Measurements from ENCODE around the gene ARL2BP. TPM values are rescaled to one million over a fixed set of nuclear protein-coding genes. Genes with fewer than 3 reads are reported as not detected.

The ARL2BP gene
- total RNA-seq, 2 experiments from 2014 or later: 26.6 to 31.2 TPM

GRCh38 chr16:57283959-57284208 is 38.8 kb downstream of the ARL2BP start:
- Histone ChIP-seq H3K4me2 (ENCODE audit: low read length) (no peak overlapping the region), H3K4me3 (ENCODE audit: low read depth, low read length, poor library complexity, severe bottlenecking) (no peak overlapping the region)
- CTCF ChIA-PET (ENCODE audit: unreplicated experiment): no interaction called here

GRCh38 chr16:57284209-57284951 is 39.3 kb downstream of the ARL2BP start, which contains the start of gene PLLP:
TSS of gene PLLP (minus strand) at chr16:57284672. CDS start at chr16:57284540, 132 bp downstream.
- Histone ChIP-seq H3K9me2 (ENCODE audit: insufficient read depth, low read length) (no peaks in the 10 kb centered on the region), H2AFZ (ENCODE audit: low read length) (no peak within 1 kb of the TSS), H3K27ac (ENCODE audit: low read depth, low read length, poor library complexity, severe bottlenecking) (no peak within 1 kb of the TSS), H3K36me3 (ENCODE audit: insufficient read depth, low read length) (no peaks in the 10 kb centered on the region), H4K20me1 (ENCODE audit: insufficient read depth, low read length) (no peaks in the 10 kb centered on the region), H3K79me2 (ENCODE audit: insufficient read depth, low read depth, low read length) (no peaks in the 10 kb centered on the region), H3K4me3 (ENCODE audit: low read depth, low read length, poor library complexity, severe bottlenecking) (peak within 1 kb of the TSS; percentile 57), H3K9me3 (ENCODE audit: low read length) (no peaks in the 10 kb centered on the region), H3K4me1 (ENCODE audit: insufficient read depth, low read length, poor library complexity, severe bottlenecking) (no peaks in the 10 kb centered on the region), H3K4me2 (ENCODE audit: low read length) (peak within 1 kb of the TSS; percentile 62)
- CTCF ChIA-PET (ENCODE audit: unreplicated experiment): no interaction called here
- DNase-seq (ENCODE audit: low spot score): no peak
- intact Hi-C loops (cut with micrococcal nuclease; ENCODE audit: unreplicated experiment): no loop called here
- no peak for TF ChIP-seq EZH2phosphoT487 (IDR thresholded peaks at IDR 0.05; ENCODE audit: borderline replicate concordance, low read depth, low read length)
- TF ChIP-seq CTCF (conservative IDR thresholded peaks at IDR 0.05; ENCODE audit: low read length): no peak
- POLR2A ChIA-PET: interaction anchor here (0.6 kb wide), 1 partner anchor 8 kb away, joined by 5 read pairs; no protein-coding TSS in a partner anchor
- no TSS peak for BruUV-seq (replicated peaks)

More at GRCh38 chr16:57283959-57284208, 38.8 kb downstream of the ARL2BP start:
- Histone ChIP-seq H3K79me2 (ENCODE audit: insufficient read depth, low read depth, low read length) (no peaks in the 10 kb centered on the region), H3K27ac (ENCODE audit: low read depth, low read length, poor library complexity, severe bottlenecking) (no peak overlapping the region), H3K36me3 (ENCODE audit: insufficient read depth, low read length) (no peaks in the 10 kb centered on the region), H3K9me2 (ENCODE audit: insufficient read depth, low read length) (no peaks in the 10 kb centered on the region), H3K9me3 (ENCODE audit: low read length) (no peaks in the 10 kb centered on the region), H3K4me1 (ENCODE audit: insufficient read depth, low read length, poor library complexity, severe bottlenecking) (no peaks in the 10 kb centered on the region), H4K20me1 (ENCODE audit: insufficient read depth, low read length) (no peaks in the 10 kb centered on the region), H2AFZ (ENCODE audit: low read length) (no peak overlapping the region)
- intact Hi-C loops (cut with micrococcal nuclease; ENCODE audit: unreplicated experiment): no loop called here
- no peak for DNase-seq (ENCODE audit: low spot score)
- POLR2A ChIA-PET: no interaction called here
- BruUV-seq (replicated peaks): no TSS peak
- TF ChIP-seq EZH2phosphoT487 (IDR thresholded peaks at IDR 0.05; ENCODE audit: borderline replicate concordance, low read depth, low read length): no peak
- no peak for TF ChIP-seq CTCF (conservative IDR thresholded peaks at IDR 0.05; ENCODE audit: low read length)

GRCh38 chr16:57284952-57285363 is 39.9 kb downstream of the ARL2BP start:
- Histone ChIP-seq H3K4me1 (ENCODE audit: insufficient read depth, low read length, poor library complexity, severe bottlenecking) (no peaks in the 10 kb centered on the region), H3K9me2 (ENCODE audit: insufficient read depth, low read length) (no peaks in the 10 kb centered on the region), H3K9me3 (ENCODE audit: low read length) (no peaks in the 10 kb centered on the region), H2AFZ (ENCODE audit: low read length) (no peak overlapping the region), H3K27ac (ENCODE audit: low read depth, low read length, poor library complexity, severe bottlenecking) (no peak overlapping the region), H3K4me2 (ENCODE audit: low read length) (peak overlapping the region; percentile 62), H3K79me2 (ENCODE audit: insufficient read depth, low read depth, low read length) (no peaks in the 10 kb centered on the region), H3K4me3 (ENCODE audit: low read depth, low read length, poor library complexity, severe bottlenecking) (peak overlapping the region; percentile 57), H4K20me1 (ENCODE audit: insufficient read depth, low read length) (no peaks in the 10 kb centered on the region), H3K36me3 (ENCODE audit: insufficient read depth, low read length) (no peaks in the 10 kb centered on the region)
- TF ChIP-seq CTCF (conservative IDR thresholded peaks at IDR 0.05; ENCODE audit: low read length) (no peak), EZH2phosphoT487 (IDR thresholded peaks at IDR 0.05; ENCODE audit: borderline replicate concordance, low read depth, low read length) (no peak)
- no TSS peak for BruUV-seq (replicated peaks)
- ChIA-PET CTCF (ENCODE audit: unreplicated experiment) (no interaction called here), POLR2A (interaction anchor here (0.6 kb wide), 1 partner anchor 9 kb away, joined by 5 read pairs; no protein-coding TSS in a partner anchor)
- DNase-seq (ENCODE audit: low spot score): no peak
- intact Hi-C loops (cut with micrococcal nuclease; ENCODE audit: unreplicated experiment): no loop called here

All from OCI-LY7 (cell line).